Activated CD4-positive, alpha-beta T cell treated with anti-CD3 and anti-CD28 coated beads, Interleukin-10, Interleukin-2, amounts not matched to agents 100 ng/mL and 50 ng/mL, durations not matched to agents 16 hours and 8 hours (primary cell): ENCODE data around the gene GRIPAP1.
A peak's percentile ranks its signal among the peaks of the same experiment; 100 is the strongest.
"Not testable (repeated sequence)": the region's sequence is repeated elsewhere in the genome, so short reads cannot be mapped to it uniquely, and the experiment has no call there.

Source experiments
- DNase-seq: peaks from one replicate; pipeline ENCODE4 v3.0.0-alpha.2; 2020

Gene GRIPAP1

GRCh38 chrX:48992341-48992740 is 9.7 kb downstream of the GRIPAP1 start:
- no peak for DNase-seq

DNA sequence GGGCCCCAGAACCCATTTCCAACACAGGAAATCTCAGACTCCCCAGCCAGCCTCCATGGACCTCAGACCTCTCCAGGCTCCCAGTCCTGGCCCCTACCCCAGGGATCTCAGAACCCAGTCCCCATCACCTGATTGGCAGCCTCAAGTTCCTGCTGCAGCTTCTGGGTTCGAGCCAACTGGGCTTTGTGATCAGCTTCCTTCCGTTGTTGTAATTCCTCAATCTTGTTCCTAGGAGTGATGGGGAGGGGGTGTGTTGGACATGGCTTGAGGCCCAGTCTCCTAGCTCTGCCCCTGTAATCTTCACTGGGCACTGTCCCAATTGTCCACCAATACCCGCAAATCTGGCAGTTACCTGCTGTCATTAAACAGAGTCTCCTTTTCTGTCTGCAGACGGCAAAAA is 12.6 kb downstream of the GRIPAP1 start:
- no peak for DNase-seq

DNA sequence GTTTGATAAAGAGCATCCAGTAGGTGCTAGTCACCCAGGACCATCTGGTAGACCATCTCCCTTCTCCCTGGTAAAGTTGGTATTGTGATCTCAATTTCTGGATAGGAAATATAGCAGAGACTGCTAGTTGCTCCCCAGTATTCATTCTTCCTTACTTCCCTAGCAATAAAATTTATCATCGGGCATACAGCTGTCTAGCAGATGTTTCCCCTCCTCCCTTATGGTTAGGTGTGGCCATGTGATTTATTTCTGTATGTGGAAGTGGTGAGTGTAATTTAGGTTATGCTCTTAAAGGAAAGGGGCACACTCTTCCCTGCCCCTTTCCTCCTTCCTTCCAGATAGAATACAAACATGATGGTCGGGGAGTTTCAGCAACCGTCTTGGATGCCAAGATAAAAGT is 18.2 kb downstream of the GRIPAP1 start:
- no peak for DNase-seq

- no peak for DNase-seq
These were observed 19.0 kb downstream of the GRIPAP1 start for GRCh38 chrX:48983081-48983480.

DNA sequence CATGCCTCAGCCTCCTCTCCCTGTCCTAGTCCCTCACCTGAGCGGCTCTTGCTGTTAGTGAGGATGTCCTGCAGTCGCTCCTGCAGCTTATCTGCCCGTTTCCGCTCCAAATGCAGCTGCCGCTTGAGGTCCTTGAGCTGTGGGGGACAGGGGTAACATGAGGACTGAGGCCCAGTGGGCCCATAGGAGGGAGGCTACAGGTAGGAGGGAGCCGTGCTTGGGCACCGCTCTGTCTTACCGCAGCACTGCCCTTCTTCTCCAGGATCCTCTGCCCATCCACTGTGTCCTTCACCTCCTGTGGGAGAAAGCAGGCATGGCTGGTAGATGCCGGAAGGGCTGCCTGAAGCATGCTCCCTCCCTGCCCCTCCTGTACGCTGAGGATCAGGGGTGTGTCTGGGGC is 20.9 kb downstream of the GRIPAP1 start:
- DNase-seq = no peak

GRCh38 chrX:48980341-48980740 is 21.7 kb downstream of the GRIPAP1 start:
- not testable (repeated sequence) for DNase-seq

DNA sequence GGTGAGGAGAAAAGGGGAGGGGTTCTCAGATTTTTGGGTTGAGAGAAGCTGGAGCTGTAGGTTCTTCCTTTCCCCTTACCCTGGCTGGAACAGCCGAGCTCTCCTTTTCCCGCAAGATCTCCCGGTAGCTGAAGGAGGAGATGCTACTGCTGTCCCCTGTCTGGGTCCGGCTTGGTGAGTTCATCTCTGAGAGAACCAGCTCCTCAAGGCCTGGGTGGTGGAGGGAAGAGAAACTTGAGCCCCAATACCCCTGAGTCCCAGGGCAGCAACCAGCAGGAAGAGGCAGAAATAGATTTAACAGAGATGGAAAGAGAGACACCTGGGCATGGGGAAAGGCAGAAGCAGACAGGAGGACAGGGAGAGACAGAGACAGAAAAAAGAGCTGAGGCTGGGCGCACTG is 23.8 kb downstream of the GRIPAP1 start:
- DNase-seq = no peak

DNA sequence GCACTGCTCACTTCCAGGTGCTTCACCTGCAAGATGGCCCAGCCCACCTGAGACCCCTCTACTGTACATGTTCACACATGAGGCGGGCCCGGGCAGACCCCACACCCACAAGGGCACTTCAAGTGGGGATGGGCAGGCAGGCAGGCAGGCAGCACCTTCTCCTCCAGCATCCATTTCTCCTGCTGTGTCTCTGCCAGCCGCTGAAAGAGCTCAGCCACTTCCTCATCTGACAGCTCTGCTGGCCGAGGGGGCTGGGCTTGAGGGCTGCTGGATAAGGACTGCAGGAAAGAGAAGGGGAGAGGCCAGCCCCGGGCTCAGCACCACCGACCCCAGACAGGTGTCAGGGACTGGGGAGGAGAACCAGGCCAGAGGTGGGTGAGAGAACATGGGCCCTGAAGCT is 26.0 kb downstream of the GRIPAP1 start:
- DNase-seq = no peak

- DNase-seq = no peak
These were observed 26.5 kb downstream of the GRIPAP1 start for GRCh38 chrX:48975541-48975940.

DNA sequence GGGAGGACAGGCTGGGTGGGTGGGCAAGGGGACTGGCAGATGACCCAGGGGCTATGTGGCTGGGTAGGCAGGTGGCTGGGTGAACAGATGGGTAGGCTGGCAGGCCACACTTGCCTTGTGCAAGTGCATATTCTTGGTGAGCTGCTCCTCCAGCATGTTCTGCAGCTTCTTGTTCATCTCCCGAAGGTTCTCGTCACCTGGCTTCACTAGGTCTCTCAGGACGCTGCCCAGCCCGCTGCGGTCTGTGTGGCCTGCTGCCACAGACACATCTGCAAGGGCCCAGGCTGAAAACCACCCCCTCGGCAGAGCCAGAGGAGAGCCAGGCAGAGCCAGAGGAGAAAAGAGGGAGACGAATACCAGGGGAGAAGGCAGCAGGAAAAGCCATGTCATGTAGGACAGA is 27.0 kb downstream of the GRIPAP1 start:
- no peak for DNase-seq

- no peak for DNase-seq
These were observed 27.5 kb downstream of the GRIPAP1 start for GRCh38 chrX:48974574-48974973.

- DNase-seq = no peak
These were observed 28.0 kb downstream of the GRIPAP1 start for GRCh38 chrX:48974033-48974432.

- peak; percentile 39 for DNase-seq
These were observed 29.6 kb downstream of the GRIPAP1 start for GRCh38 chrX:48972220-48973164.

GRCh38 chrX:48971249-48972219 is 30.5 kb downstream of the GRIPAP1 start, which contains the start of gene KCND1:
KCND1 (minus strand) TSS chrX:48971844; CDS start chrX:48970271, 1,573 bp downstream.
- DNase-seq = no peak

GRCh38 chrX:48969471-48969870 is 32.6 kb downstream of the GRIPAP1 start:
- no peak for DNase-seq

- DNase-seq = no peak
These were observed 33.7 kb downstream of the GRIPAP1 start for GRCh38 chrX:48968377-48968776.

DNA sequence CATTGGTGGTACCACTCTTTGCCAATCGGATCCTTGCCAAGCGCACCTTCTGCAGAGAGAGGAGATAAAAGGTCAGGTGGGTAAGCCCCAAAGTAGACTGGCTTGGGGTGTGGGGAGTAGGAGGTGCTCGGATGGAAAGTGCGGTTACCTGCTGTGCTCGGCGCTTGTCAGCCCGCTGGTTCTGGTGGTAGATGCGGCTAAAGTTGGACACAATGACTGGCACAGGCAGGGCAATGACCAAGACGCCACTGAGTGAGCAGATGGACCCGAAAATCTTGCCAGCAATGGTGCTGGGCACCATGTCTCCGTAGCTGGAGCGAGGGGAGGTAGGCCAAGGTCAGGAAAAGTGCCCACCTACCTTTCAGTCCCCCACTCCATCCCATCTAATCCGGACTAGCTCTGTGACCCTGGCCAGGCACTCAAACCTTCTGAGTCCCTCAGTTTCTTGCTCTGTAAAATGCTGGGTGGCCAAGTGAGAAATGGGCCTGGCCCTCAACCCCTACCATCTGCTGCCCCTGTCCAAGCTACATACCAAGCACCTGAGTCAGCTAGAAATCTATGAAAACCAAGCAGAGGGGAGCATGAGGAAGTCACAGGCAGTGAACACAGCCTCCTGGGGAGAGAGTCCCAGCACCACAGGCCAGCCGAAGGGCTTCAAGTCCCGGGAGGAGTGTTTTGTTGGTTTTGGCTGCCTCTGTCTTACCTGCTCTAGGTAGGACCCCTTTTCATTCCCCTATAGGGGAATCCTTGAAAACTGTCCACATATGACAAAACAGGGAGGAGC is 35.1 kb downstream of the GRIPAP1 start:
- no peak for DNase-seq

DNA sequence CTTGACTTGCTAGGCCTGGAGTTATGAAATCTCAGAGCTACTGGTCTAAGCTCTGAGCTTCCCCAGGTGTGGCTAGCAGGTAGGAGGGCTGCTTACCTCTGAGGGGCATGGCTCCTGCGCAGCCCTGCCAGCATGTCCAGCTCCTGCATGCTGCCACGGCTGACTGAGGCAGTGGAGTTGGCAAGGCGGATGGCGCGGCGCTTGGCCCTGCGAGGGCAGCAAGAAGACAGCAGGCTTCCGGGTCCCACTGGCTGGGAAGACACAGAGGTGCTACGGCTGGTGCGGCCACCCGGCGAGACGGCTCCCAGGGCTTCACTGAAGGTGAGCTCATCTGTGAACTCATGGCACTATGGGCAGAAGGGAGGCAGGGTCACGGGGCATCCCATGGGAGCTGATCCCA is 36.1 kb downstream of the GRIPAP1 start:
- DNase-seq = no peak

GRCh38 chrX:48961585-48962091 is 40.4 kb downstream of the GRIPAP1 start:
- no peak for DNase-seq

- no peak for DNase-seq
These were observed 41.8 kb downstream of the GRIPAP1 start for GRCh38 chrX:48960291-48960690.

DNA sequence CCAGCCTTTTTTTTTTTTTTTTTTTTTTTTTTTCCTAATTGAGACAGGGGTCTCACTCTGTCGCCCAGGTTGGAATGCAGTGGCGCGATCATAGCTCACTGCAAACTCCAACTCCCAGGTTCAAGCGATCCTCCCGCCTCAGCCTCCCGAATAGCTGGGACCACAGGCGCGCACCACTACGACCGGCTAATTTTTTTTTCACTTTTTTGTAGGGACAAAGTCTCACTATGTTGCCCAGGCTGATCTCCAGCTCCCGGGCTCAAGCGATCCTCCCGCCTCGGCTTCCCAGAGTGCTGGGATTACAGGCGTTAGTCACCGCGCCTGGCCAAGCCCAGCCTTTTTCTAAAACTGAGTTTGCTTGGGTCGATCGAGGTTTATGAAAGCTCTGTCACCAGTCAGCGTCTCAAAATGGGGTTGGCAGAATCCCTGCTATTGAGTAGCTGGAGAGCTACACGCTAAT is 43.4 kb downstream of the GRIPAP1 start:
- DNase-seq = no peak
